Measurements from ENCODE around the gene PLXNA1.

The PLXNA1 gene

DNA sequence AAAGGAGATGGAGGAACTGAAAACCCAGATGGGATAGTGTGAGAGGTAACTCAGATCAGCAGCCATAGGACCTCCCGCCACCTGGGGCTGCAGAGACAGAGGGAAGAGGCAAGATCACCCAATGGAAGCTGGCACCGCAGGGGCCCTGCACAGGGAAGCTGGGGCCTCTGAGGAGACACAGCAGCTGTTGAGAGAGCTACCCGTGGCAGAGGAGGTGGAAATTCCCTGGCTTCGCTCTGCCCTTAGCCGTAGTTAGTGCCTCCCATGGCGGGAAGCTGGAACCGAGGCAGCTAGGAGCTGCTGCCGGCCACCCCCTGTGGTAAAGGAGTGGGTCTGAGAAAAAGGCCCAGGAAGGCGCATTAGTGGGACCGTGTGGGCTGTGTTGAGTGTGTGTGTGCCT is 18.0 kb upstream of the PLXNA1 start:
- no peak for DNase-seq (ENCODE audit: insufficient read length, low spot score)

GRCh38 chr3:126965526-126966080 is 17.3 kb upstream of the PLXNA1 start:
- no peak for DNase-seq (ENCODE audit: insufficient read length, low spot score)
- no peak for FAIRE-seq

More for the DNA sequence above, 18.0 kb upstream of the PLXNA1 start:
- no peak for FAIRE-seq

- DNase-seq (ENCODE audit: insufficient read length, low spot score) (no peak), FAIRE-seq (no peak)
These were observed 15.5 kb upstream of the PLXNA1 start for GRCh38 chr3:126967386-126967785.

DNA sequence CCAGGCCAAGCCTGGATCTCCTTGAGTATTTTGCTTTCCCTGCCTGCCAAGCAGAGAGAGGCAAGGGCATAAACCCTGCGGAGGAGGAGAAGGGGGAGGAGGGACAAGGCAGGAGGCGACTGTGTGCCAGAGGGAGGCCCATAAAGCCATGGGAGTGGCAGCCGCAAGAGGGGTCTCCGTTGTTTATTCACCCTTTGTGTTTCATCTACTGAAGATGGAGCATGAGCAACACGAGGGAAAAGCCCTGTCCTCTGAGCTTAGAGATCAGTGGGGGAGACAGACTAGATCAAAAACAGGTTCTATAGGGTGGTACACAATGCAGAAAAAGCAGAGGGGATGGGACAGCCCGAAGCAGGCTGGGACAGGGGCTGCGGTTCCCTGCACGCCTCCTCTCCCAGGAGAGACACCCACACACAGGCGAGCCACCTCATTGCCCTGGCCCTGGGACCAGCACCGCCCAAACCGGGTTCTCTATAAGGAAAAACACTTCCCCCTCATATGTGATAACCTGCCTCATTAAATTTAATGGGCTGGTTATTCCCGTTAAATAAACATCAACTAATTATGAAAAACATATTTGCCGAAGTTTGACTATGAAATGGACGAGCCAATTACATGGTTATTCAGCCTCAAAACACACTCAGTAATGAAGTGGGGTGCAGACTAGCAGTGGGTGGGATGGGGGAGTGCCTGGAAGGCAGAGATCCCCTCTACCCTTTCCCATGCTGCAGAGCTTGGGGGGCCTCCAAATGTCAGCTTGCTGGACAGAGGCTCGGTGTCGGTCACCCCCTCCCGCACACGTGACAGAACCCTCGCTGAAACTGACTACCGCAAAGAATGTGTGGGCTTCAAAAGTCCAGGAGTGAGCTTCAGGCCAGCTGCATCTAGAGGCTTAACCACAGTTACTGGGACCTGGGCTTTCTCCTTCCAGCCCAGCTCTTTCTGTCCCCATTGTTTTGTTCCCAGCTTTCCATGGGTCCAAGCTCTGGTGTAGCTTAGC is 14.2 kb upstream of the PLXNA1 start:
- FAIRE-seq (no peak), DNase-seq (ENCODE audit: insufficient read length, low spot score) (no peak)

DNA sequence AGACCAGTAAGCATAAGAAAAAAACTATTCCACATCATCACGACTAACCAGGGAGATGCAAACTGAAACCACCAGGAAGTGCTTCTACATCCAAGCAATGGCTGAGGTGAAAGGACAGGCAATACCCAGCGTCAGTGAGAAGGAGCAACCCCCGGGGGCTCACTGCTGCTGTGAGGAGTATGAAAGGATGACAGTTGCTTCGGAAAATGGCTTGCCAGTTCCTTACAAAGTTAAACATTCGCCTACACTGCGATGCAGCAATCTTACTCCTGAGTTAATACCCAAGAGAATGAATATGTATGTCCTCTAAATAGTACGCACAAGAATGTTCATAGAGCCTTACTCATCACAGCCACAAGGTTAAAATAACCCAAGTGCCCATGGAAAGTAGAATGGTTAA is 13.3 kb upstream of the PLXNA1 start:
- FAIRE-seq (no peak), DNase-seq (ENCODE audit: insufficient read length, low spot score) (no peak)

DNA sequence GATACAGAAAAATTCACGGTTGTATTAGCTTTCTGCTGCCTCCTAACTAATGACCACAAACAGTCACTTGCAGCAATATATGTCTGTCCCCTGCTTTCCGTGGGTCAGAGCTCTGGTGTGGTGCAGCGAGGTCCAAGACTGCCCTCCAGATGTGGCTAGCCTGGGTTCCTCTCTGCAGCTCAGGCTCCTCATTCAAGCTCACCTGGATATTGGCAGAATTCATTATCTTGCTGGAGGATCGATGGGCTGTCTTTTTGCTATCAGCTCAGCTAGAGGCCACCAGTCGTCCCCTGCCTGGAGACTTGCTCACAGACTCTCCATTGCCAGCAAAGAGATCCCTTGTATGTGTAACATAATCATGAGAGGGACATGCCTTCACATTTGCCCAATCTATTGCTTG is 12.8 kb upstream of the PLXNA1 start:
- FAIRE-seq (no peak), DNase-seq (ENCODE audit: insufficient read length, low spot score) (no peak)

DNA sequence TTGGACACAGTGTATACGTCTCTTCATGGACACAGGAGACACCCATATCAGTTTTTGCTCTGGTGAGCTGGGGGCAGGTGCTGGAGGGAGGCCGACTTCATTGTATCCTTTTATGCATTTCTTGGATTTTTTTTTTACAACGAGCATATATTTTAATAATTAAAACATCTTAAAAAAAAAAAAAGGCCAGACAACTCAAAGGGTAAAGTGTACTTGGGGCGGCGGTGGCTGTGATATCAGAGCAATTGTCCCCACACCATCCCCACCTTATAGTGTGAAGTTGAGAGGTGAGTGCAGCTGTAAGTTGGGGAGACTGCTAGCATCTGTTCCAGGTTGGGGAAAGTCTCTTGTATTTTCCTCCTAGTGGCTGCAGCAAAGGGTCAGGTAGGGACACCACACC is 12.0 kb upstream of the PLXNA1 start:
- DNase-seq (ENCODE audit: insufficient read length, low spot score) (no peak), FAIRE-seq (no peak)

DNA sequence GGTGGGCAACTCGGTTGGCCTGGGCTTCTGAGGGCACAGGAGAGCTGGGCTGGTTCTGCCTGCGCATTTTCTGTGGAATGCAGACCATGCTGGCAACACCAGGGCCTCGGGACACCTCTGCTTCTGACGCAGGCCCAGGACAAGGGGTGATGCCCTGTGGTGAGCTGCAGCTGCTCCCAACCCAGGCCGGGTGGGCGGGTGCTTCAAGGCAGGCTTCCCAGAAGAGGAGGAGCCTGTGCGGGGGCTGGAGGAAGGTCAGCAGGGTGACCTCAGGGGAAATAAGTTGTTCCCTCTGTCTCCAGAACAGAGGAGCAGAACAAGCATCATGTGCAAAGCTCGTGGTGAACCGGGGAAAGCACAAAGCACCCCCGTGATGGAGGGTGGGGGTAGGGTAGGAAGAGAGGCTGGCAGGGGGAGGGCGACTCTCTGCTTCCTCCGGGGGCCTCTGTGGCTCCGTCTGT is 11.0 kb upstream of the PLXNA1 start:
- DNase-seq (ENCODE audit: insufficient read length, low spot score): no peak
- FAIRE-seq: no peak

GRCh38 chr3:126972866-126973265 is 10.0 kb upstream of the PLXNA1 start:
- FAIRE-seq: no peak
- DNase-seq (ENCODE audit: insufficient read length, low spot score): no peak

- no peak for FAIRE-seq
- DNase-seq (ENCODE audit: insufficient read length, low spot score): no peak
These were observed 9.1 kb upstream of the PLXNA1 start for GRCh38 chr3:126973814-126974213.

GRCh38 chr3:126974756-126975155 is 8.2 kb upstream of the PLXNA1 start:
- FAIRE-seq (no peak), DNase-seq (ENCODE audit: insufficient read length, low spot score) (no peak)

- DNase-seq (ENCODE audit: insufficient read length, low spot score) (no peak), FAIRE-seq (no peak)
These were observed 6.0 kb upstream of the PLXNA1 start for GRCh38 chr3:126976906-126977305.

- FAIRE-seq (no peak), DNase-seq (ENCODE audit: insufficient read length, low spot score) (no peak)
These were observed 5.1 kb upstream of the PLXNA1 start for GRCh38 chr3:126977821-126978220.

GRCh38 chr3:126978291-126978690 is 4.6 kb upstream of the PLXNA1 start:
- DNase-seq (ENCODE audit: insufficient read length, low spot score) (no peak), FAIRE-seq (peak; percentile 94)

DNA sequence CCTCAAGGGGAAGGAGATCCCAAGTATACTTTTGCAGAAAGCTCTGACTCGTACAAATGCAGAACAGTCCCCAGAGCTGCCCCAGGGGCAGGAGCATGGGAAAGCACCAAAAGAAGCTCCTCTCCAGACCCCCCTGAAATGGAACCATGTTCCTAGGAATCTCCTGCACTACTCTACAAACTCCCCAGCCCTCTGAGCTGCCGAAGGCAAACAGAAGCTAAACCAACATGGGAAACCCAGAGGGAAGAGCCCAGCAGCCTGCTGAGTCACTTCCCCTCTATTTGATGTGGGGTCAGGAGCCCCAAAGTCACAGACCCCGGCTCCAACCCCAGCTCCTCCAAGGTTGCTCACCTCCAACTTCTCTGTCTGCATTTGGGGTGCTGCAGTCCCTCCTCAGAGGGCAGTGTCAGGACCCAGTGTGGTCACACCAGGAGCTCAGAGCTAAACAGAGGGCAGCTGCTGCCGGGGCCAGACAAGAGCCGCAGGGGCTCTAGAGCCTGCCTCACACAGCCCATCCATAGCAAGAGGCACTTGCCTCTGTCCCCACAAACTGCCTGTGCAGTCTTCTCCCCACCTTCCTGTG is 3.8 kb upstream of the PLXNA1 start:
- DNase-seq (ENCODE audit: insufficient read length, low spot score) (no peak), FAIRE-seq (no peak)

- FAIRE-seq: no peak
These were observed 2.6 kb upstream of the PLXNA1 start for GRCh38 chr3:126980266-126980811.

DNA sequence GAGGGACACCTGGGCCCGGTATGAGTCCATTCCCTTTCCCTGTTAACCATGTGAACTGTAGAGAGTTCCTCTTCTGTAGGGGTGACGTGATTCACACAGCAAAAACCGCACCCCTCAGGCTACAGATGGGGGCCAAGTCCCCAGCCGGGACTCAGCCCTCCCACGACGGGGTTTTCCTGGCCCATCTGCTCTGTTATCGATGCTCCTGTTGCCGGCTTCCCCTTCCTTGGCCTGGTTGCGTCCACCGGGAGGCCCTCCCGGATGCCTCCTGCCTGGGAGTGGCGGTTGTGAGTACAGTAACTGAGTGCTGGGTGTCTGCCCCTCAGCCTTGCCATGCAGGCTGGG is 817 bp upstream of the PLXNA1 start:
- FAIRE-seq (no peak), DNase-seq (ENCODE audit: insufficient read length, low spot score) (no peak)

More at GRCh38 chr3:126980266-126980811, 2.6 kb upstream of the PLXNA1 start:
- no peak for DNase-seq (ENCODE audit: insufficient read length, low spot score)

GRCh38 chr3:126983276-126983652 is 349 bp downstream of the PLXNA1 start:
- no peak for DNase-seq (ENCODE audit: insufficient read length, low spot score)
- no peak for FAIRE-seq

- DNase-seq (ENCODE audit: insufficient read length, low spot score): peak; percentile 29
These were observed 907 bp downstream of the PLXNA1 start for GRCh38 chr3:126983653-126984390.

GRCh38 chr3:126984391-126985131 is 1.6 kb downstream of the PLXNA1 start:
- DNase-seq (ENCODE audit: insufficient read length, low spot score) (no peak), FAIRE-seq (no peak)

More at GRCh38 chr3:126983653-126984390, 907 bp downstream of the PLXNA1 start:
- FAIRE-seq: no peak
